Stimulated activated CD4-positive, alpha-beta T cell treated with anti-CD3 and anti-CD28 coated beads, Interleukin-4, amount 100 ng/mL, for 1 hour (primary cell): ENCODE data around the gene FOXO1.
"Not testable (repeated sequence)": the region's sequence is repeated elsewhere in the genome, so short reads cannot be mapped to it uniquely, and the experiment has no call there.

Experiments used
- DNase-seq: peaks from one replicate; pipeline ENCODE4 v3.0.0-alpha.2; 2020

FOXO1 gene

GRCh38 chr13:40666045-40666932 lies at the start of gene FOXO1:
TSS of gene FOXO1 (minus strand) at chr13:40666641. CDS start at chr13:40666212, 429 bp downstream.
- DNase-seq, result peak; percentile 93

DNA sequence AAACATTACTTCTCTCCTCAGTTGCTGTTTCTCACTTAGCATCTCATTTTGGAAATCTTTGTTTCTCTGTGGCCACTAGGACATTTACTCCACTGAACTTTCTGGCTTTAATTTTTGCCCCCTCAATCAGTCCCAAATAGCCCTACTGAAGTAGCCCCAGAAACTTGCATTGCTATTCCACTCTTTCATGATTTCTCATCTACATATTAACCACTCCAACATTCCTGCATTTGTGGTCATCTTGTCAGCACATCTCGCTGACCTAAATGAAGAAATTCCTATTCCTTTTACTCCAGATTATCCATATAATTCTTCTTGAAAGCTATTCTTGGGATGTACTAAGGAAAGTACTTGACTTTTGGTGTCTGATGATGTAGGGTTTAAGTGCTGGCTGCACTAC lies 48.0 kb upstream of the FOXO1 start:
- not testable (repeated sequence) for DNase-seq

DNA sequence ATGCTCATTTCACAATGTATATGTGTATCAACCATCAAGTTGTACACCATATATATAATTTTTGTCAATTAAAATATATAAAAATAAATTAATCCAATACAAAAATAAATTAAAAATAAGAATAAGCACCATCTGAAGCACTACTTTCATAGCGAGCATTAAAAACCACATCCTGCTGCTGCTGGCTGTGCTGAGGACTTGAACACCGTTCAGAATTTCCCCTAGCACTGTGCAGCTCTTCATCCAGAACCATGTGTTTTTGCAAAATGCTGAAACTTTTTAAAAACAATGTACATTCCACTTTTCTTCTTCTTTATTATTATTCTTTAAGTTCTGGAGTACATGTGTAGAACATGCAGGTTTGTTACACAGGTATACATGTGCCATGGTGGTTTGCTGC lies 40.0 kb upstream of the FOXO1 start:
- DNase-seq, result no peak

- DNase-seq, result no peak
Measured at GRCh38 chr13:40697711-40698110, 31.3 kb upstream of the FOXO1 start.

- DNase-seq, result no peak
Measured at GRCh38 chr13:40694426-40694825, 28.0 kb upstream of the FOXO1 start.

GRCh38 chr13:40692946-40693345 lies 26.5 kb upstream of the FOXO1 start:
- no peak for DNase-seq

DNA sequence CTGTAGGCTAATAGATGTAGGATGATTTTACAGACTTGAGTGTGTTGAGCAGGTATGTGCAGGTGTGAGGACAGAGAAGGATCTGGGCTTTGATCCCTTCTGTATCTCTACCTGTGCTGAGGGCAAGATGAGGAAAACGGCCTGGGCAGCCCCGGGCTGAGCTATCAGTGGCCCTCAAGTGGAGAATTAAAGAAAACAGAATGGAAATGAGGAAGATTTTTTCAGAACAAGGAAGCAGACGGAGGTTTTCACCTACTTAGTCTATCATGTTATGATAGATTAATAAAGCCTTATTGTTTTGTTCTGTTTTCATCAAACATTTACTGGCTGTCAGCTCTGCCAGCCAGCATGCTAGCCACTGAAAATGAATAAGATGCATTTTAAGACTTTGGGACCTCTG lies 22.3 kb upstream of the FOXO1 start:
- DNase-seq, result no peak

DNA sequence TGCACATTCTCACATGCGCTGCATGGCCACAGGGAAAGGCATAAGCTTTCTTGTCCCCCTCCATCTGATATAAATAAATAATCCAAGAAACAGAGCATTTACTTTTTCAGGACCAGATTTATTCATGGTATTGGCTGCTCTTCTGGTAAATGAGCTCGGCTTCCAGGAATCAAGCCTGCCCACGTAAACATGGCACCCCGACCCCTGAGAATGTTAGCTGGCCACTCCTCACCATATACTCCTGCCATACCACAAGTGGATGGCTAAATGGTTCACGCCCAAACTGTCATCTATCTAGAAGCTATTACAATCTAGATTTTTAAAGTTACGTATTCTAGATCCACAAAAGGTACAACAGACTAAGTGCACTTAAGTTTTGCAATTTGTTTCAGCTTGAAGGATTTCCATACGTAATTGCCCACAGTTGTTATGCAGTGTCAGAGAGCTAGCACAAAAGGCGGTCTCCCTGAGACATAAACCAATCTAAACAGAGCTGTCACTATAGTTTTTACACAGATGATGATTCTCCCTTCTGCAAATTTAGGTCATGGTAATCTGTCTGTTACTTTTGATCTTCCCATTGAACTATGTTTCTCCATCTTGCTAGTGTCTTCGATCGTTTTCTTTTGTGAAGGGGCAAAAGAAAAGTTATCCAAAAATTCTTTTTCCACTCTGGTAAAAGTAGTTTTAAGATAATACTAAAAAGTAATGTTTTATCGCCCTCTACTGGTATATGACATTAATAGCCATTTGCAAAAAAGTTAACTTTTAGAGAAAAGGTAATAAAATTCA lies 16.2 kb upstream of the FOXO1 start:
- DNase-seq, result no peak

DNA sequence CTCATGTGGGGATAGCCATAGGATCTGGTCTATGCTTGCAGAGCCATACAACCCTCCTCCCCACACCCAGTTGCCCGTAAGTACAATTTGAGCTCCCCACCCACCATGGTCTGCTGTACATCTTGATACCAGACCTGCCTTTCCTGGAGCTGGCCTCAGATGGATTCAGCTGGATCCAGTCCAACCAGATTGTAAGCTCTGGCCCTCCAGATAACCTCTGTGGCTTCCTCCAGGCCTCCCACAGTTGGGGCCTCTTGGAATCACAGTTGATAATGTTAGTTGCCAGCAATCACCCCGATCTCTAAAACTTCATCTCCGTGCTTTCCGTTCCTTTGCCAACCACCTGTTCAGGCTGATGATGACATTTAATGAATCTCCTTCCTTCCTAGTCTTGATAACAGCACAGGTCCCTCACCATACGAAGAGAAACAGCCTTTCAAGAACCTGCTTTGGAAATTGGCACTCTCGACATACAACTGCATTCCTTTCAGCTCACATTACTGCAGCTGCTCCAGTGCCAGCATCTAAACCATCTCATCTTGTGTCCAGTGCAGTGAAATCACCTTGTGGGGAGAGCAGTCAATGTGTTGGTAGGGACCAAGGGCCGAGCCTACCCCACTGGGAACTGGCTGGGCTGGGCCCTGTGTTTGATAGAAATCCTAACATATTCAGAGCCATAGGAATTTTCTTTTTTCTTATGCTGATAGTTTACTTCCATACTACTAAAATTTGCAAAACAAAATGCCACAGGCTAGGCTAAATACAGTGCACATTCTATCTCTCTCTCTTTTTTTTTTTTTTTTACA lies 15.1 kb upstream of the FOXO1 start:
- DNase-seq, result no peak

DNA sequence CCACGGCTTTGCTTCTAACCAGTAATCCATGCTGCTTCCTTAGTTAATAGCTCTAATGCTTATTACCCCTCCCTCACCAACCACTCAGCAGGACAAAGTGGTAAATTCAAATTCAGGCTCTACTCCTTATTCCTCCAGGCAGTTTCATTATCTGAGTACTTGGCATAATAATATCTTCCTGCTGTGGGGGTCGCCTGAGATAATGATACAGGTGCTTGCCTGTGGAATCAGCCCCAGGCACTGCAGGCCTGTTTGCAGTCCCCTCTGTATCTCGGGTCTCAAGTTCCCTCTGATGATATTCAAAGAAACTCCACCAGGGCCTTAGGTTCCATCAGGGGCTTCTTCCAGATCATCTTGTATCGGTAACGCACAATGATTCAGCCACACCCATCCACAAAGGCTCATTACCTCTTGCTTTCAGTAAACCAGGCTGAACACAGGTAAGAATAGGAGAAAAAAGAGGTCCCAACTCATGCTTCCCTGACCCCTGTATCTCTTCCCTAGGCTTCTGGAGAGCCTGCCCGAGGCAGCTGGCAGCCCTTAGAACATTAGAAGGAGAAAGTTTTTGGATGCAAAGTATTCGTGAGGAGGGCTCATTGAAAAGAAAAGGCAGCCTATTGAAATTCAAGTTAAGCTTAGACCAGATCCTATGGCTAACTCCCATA lies 14.3 kb upstream of the FOXO1 start:
- DNase-seq, result no peak

GRCh38 chr13:40679480-40679985 lies 13.1 kb upstream of the FOXO1 start:
- DNase-seq, result no peak

DNA sequence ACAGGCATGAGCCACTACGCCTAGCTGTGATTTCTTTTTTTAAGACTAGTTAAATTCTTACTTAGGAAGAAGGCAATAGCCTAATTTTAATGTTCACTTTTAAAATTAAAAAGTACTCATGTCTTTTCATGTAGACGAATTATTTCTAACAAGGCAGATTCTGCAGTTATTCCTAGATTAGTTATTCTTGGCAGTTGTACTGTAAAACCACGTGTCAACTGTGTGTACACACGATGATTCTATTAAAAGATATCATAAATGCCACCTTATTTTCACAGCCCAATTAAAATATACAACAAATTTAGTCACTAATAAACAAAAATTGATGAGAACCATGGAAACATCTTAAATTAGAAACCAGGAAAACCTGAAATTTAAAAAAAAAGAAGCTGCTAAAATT lies 10.6 kb upstream of the FOXO1 start:
- DNase-seq, result no peak

DNA sequence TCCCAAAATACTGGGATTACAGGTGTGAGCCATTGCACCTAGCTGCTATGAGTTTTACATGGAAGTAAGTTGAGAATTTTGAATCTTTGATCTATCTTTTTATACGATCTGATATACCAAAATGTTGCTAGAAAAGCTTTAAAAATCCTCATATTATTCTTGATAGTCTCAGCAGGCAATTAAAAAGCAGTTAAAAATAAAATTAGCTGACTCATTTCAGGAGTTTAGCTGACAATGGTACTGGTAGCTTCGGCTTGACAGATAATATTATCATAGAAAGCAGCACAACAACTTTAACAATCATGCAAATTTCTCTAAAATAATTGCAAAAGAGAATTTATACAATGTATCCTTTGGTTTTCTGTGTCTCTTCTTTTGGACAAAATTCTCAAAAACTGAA lies 9.6 kb upstream of the FOXO1 start:
- DNase-seq, result no peak

GRCh38 chr13:40673414-40673813 lies 7.0 kb upstream of the FOXO1 start:
- no peak for DNase-seq

DNA sequence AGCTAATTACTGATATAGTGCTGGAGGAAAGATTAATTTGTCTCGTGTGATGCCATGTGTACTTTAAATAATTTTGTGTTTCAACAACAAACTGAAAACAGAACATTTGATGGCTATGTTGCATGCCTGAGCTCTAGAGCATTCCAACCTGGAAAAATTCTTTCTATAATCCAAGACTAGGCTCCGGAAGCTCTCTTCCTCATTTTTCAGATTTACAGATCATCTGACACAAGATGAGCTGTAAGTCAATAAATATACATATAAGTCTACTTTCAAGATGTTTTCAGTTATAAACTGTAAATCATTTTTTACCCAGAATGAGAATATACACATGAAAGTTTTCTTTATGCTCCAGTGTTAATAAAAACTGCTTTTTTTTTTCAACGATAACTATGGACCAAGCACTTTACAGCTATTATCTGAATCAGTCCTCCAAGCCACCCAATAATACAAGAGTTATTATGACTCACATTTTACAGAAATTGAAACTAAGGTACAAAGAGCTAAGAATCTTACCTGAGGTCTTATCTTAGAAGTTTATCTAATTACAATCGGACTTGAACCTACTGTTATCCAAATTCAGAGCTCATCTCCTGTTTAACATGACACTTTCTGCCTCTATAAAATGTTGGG lies 6.4 kb upstream of the FOXO1 start:
- DNase-seq, result no peak

DNA sequence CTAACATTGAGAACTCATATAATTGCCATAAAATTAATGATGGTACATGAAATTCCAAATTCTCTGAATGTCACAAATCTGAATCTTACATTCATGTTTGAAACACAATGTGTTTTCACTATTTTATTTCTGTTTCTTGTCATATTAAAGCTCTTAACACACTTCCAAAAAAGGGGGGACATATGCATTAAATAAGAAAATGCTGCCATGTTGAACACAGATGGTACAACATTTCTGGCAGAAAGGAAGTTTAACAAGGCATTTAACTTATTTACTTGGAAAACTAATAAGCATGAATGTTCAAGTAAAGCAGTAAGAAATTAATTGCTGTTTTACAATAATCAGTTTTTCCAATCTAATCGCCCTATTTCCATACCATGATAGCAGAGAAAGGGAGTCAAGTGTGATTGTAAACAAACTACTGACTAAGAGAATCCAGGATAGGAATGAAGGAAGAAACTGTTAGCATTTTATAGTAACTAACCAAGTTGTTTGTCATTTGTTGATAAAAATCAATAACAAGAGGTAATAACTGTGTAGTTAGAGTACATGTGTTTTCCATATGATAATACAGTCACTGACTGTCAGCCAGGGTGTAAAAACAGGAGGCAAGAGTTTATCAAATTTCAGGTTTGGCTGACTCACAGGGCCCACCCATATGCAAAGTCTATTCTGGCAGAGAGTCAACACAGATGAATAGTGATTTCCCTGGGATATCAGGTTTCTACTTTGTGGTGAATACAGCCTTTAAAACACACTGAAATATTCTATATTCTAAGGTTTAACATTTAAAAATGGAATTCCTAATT lies 5.7 kb upstream of the FOXO1 start:
- DNase-seq, result no peak

- no peak for DNase-seq
Measured at GRCh38 chr13:40670307-40670706, 3.9 kb upstream of the FOXO1 start.

DNA sequence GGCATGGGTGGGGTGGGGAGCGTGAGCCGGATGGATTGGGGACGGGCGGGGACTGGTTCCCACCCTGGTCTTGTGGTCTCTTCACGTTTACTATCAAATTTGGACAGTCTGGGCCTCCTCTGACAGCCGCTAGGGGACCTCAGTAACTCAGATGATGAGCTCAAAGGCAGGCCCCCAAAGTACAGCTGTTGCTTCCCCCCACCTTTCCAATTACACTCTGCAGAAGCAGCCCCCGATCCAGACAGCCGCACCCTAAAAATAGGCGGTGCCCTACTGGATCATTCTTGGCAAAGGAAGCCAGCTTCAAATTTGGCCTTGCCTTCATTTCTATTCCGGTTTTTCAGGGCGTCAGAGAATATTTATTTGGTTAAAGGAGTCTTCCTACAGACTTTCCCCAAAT lies 1.9 kb upstream of the FOXO1 start:
- no peak for DNase-seq

GRCh38 chr13:40667622-40667978 lies 1.2 kb upstream of the FOXO1 start:
- no peak for DNase-seq

- DNase-seq, result peak; percentile 37
Measured at GRCh38 chr13:40666933-40667621, 636 bp upstream of the FOXO1 start.
